Neuronal stem cell (in vitro differentiated cells): ENCODE results near the gene CAMSAP2. TPM values are rescaled to one million over a fixed set of nuclear protein-coding genes. Genes with fewer than 3 reads are reported as not detected.
A peak's percentile ranks its signal among the peaks of the same experiment; 100 is the strongest.

ENCODE experiments used
- DNase-seq: peaks from one replicate; pipeline ENCODE4 v3.0.0-alpha.2; 2013; ENCODE audit warnings: low spot score
- H2AFZ ChIP-seq: one replicate; pipeline ENCODE4 v1.6.1; 2013; ENCODE audit warnings: mild to moderate bottlenecking, low read length, inconsistent platforms
- H2AK5ac ChIP-seq: 2 replicates; pipeline ENCODE4 v1.6.1; 2013; ENCODE audit warnings: low read depth, mild to moderate bottlenecking, inconsistent platforms, low read length, moderate library complexity, mixed read lengths
- H2BK120ac ChIP-seq: 2 replicates; pipeline ENCODE4 v1.6.1; 2013; ENCODE audit warnings: low read depth, mild to moderate bottlenecking, inconsistent platforms, low read length, moderate library complexity, mixed read lengths
- H2BK12ac ChIP-seq: one replicate; pipeline ENCODE4 v1.6.1; 2013; ENCODE audit warnings: low read length, inconsistent platforms
- H2BK15ac ChIP-seq: 2 replicates; pipeline ENCODE4 v1.6.1; 2013; ENCODE audit warnings: mild to moderate bottlenecking, low read length, inconsistent platforms, mixed read lengths
- H2BK5ac ChIP-seq: one replicate; pipeline ENCODE4 v1.6.1; 2013; ENCODE audit warnings: inconsistent platforms, mild to moderate bottlenecking, low read length, moderate library complexity
- H3K14ac ChIP-seq: one replicate; pipeline ENCODE4 v1.6.1; 2013; ENCODE audit warnings: low read length, inconsistent platforms
- H3K18ac ChIP-seq: 2 replicates; pipeline ENCODE4 v1.6.1; 2013; ENCODE audit warnings: low read length, inconsistent platforms
- H3K23ac ChIP-seq: 2 replicates; pipeline ENCODE4 v1.6.1; 2013; ENCODE audit warnings: low read depth, mild to moderate bottlenecking, mixed read lengths, low read length, inconsistent platforms; ENCODE audit not compliant: poor library complexity
- H3K27ac ChIP-seq: replicated peaks from 3 replicates; pipeline ENCODE4 v1.5.1; 2013; ENCODE audit warnings: low read length, inconsistent platforms
- H3K27me3 ChIP-seq, 3 experiments: 2 replicates each; pipeline ENCODE4 v1.6.1; 2013; ENCODE audit warnings: low read length in 3 of 3, mild to moderate bottlenecking in 2 of 3, inconsistent platforms in 1 of 3, low read depth in 1 of 3, mixed read lengths in 1 of 3, moderate library complexity in 1 of 3; ENCODE audit not compliant: control insufficient read depth in 3 of 3, insufficient read depth in 3 of 3
- H3K36me3 ChIP-seq, 2 donors: replicated peaks in 1 of 2; 2 replicates each; pipeline ENCODE4 v1.6.1; 2013; ENCODE audit warnings: low read length in 2 of 2; ENCODE audit not compliant: control insufficient read depth in 2 of 2, insufficient read depth in 2 of 2
- H3K4ac ChIP-seq: 2 replicates; pipeline ENCODE4 v1.6.1; 2013; ENCODE audit warnings: inconsistent platforms, mild to moderate bottlenecking, low read length, moderate library complexity
- H3K4me1 ChIP-seq, 2 donors: 1 replicate in 1 of 2; 2 replicates in 1 of 2; pipeline ENCODE4 v1.6.1; 2013; ENCODE audit warnings: low read length in 2 of 2, low read depth in 1 of 2; ENCODE audit not compliant: control insufficient read depth in 2 of 2, insufficient read depth in 1 of 2
- H3K4me2 ChIP-seq: one replicate; pipeline ENCODE4 v1.6.1; 2013; ENCODE audit warnings: mild to moderate bottlenecking, low read length, inconsistent platforms; ENCODE audit not compliant: insufficient read depth, poor library complexity, severe bottlenecking
- H3K4me3 ChIP-seq, 2 donors: 2 replicates each; pipeline ENCODE4 v1.5.1; 2013; ENCODE audit warnings: low read length in 2 of 2, mild to moderate bottlenecking in 2 of 2, inconsistent platforms in 1 of 2, moderate library complexity in 1 of 2
- H3K79me1 ChIP-seq: one replicate; pipeline ENCODE4 v1.6.1; 2013; ENCODE audit warnings: low read depth, mild to moderate bottlenecking, inconsistent platforms, low read length, moderate library complexity
- H3K9ac ChIP-seq: one replicate; pipeline ENCODE4 v1.6.1; 2013; ENCODE audit warnings: mild to moderate bottlenecking, low read depth, low read length, inconsistent platforms; ENCODE audit not compliant: poor library complexity
- H3K9me3 ChIP-seq, 2 donors: replicated peaks in 1 of 2; 2 replicates each; pipeline versions ENCODE3 to v1.6.1; 2013; ENCODE audit warnings: low read length in 2 of 2, mild to moderate bottlenecking in 2 of 2, inconsistent platforms in 1 of 2, low read depth in 1 of 2, mixed read lengths in 1 of 2, moderate library complexity in 1 of 2; ENCODE audit not compliant: control insufficient read depth in 2 of 2, insufficient read depth in 1 of 2
- H4K8ac ChIP-seq: one replicate; pipeline ENCODE4 v1.6.1; 2013; ENCODE audit warnings: low read depth, mild to moderate bottlenecking, inconsistent platforms, low read length, moderate library complexity
- H4K91ac ChIP-seq: one replicate; pipeline ENCODE4 v1.6.1; 2013; ENCODE audit warnings: low read length, low read depth, mild to moderate bottlenecking, inconsistent platforms; ENCODE audit not compliant: poor library complexity
- WGBS, 2 donors: extraction: QIAGEN DNeasy Blood & Tissue Kit; methylation state at CpG; one replicate each; pipeline ENCODE4 v1.1.7; 2013; ENCODE audit warnings: missing lambda C conversion rate in 2 of 2, mixed read lengths in 1 of 2; ENCODE audit not compliant: insufficient read length in 2 of 2, insufficient replicate concordance in 1 of 2; ENCODE audit errors: extremely low coverage in 2 of 2; 5-methylcytosine and 5-hydroxymethylcytosine counted together
- polyA plus RNA-seq, 2 experiments: library from polyadenylated mRNA; stranded (reverse); fragments of 200-250 nt; gene quantifications; one replicate each; pipeline ENCODE4 v1.2.3, GENCODE V29; 2013

The CAMSAP2 gene
- 21.2 TPM for polyA plus RNA-seq (2013, experiment 1 of 2)
- 21.8 TPM for polyA plus RNA-seq (2013, experiment 2 of 2)

GRCh38 chr1:200738327-200738948 is at the start of gene CAMSAP2:
Gene CAMSAP2 (plus strand): TSS chr1:200738893. CDS start chr1:200739828, 935 bp downstream.
- H2BK12ac ChIP-seq: peak within 1 kb of the TSS; percentile 30
- H2BK5ac ChIP-seq: peak within 1 kb of the TSS; percentile 98
- peak within 1 kb of the TSS; percentile 97 for H3K9ac ChIP-seq
- H3K4ac ChIP-seq: no peak within 1 kb of the TSS
- H3K4me2 ChIP-seq: peak within 1 kb of the TSS; percentile 70
- peak within 1 kb of the TSS; percentile 70 to 88 for H3K4me3 ChIP-seq
- H2AFZ ChIP-seq: peak within 1 kb of the TSS; percentile 97
- no peak within 1 kb of the TSS for H4K8ac ChIP-seq
- peaks cover 7 to 14% of the 10 kb centered on the region in 2 donors for H3K4me1 ChIP-seq
- peaks cover 0 to 2% of the 10 kb centered on the region in 2 donors for H3K36me3 ChIP-seq
- H3K14ac ChIP-seq: peak within 1 kb of the TSS; percentile 60
- DNase-seq: peak; percentile 88
- peak within 1 kb of the TSS; percentile 98 for H3K18ac ChIP-seq
- H3K9me3 ChIP-seq: no peaks in the 10 kb centered on the region
- no CpG with 5 or more reads among the region's 33 CpGs for WGBS, 2 donors
- H2AK5ac ChIP-seq: peak within 1 kb of the TSS; percentile 81
- H2BK15ac ChIP-seq: peak within 1 kb of the TSS; percentile 84
- H3K23ac ChIP-seq: peak within 1 kb of the TSS; percentile 92
- H4K91ac ChIP-seq: no peak within 1 kb of the TSS
- peak within 1 kb of the TSS; percentile 85 for H2BK120ac ChIP-seq
- H3K27me3 ChIP-seq: no peaks in the 10 kb centered on the region
- no peaks in the 10 kb centered on the region for H3K79me1 ChIP-seq
- H3K27ac ChIP-seq: peak within 1 kb of the TSS; percentile 99

DNA sequence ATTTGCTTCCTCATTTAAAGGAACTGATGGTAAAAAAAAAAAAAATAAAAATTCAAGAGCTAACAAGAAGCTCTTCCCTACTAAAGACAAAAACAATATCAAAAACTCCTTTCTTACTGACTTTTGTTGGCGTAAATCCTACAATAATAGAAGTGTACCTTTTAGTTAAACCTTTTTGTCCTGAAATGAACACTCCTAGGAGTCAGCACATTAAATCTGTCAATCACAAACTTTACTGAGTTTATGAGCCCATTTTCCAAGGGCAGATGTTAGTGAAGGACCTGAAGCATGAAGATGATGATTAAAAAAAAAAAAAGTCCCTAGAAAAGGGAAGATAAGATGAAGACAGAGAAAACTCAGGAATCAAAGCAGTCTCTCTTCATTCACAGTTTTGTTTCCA is 46.4 kb upstream of the CAMSAP2 start:
- Histone ChIP-seq H2BK5ac (no peak overlapping the region), H3K9ac (no peak overlapping the region), H2AFZ (no peak overlapping the region), H4K8ac (no peak overlapping the region), H2BK12ac (no peak overlapping the region), H3K27ac (no peak overlapping the region), H4K91ac (no peak overlapping the region), H3K4me2 (no peak overlapping the region), H2BK120ac (no peak overlapping the region), H3K18ac (no peak overlapping the region), H2AK5ac (no peak overlapping the region), H3K14ac (no peak overlapping the region), H2BK15ac (no peak overlapping the region), H3K36me3 (no peaks in the 10 kb centered on the region), H3K4me3 (no peak overlapping the region), H3K4me1 (no peaks in the 10 kb centered on the region), H3K23ac (no peak overlapping the region), H3K79me1 (no peaks in the 10 kb centered on the region), H3K9me3 (no peaks in the 10 kb centered on the region), H3K4ac (no peak overlapping the region), H3K27me3 (no peaks in the 10 kb centered on the region)
- no peak for DNase-seq
- WGBS, 2 donors: no CpG with 5 or more reads among the region's 1 CpG

DNA sequence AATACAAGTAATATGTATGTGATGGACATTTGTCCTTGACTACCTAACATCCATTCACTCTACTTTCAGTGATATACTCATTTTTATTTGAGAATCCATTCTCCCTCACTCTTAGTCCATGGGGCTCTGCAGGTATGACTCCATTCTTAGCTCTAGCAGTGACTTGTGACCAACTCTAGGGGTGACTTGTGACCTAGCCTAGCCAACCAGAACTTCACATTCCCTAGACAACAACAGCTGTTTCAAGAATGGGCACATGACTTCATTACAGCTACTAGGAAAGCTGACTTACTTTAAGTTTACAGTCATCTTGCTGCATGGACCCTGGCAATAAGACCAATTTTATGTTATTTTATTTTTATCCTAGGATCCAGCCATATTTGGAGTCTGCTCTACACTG is 45.4 kb upstream of the CAMSAP2 start:
- no peaks in the 10 kb centered on the region for H3K36me3 ChIP-seq
- H3K4me1 ChIP-seq: no peaks in the 10 kb centered on the region
- no peak overlapping the region for H3K14ac ChIP-seq
- no peak overlapping the region for H2BK12ac ChIP-seq
- no peaks in the 10 kb centered on the region for H3K27me3 ChIP-seq
- no peak overlapping the region for H2BK15ac ChIP-seq
- no peak overlapping the region for H3K9ac ChIP-seq
- H2BK5ac ChIP-seq: no peak overlapping the region
- H3K9me3 ChIP-seq: no peaks in the 10 kb centered on the region
- H4K91ac ChIP-seq: no peak overlapping the region
- H4K8ac ChIP-seq: no peak overlapping the region
- no peak overlapping the region for H2AFZ ChIP-seq
- H3K79me1 ChIP-seq: no peaks in the 10 kb centered on the region
- no peak overlapping the region for H3K4me3 ChIP-seq
- H2AK5ac ChIP-seq: no peak overlapping the region
- H3K18ac ChIP-seq: no peak overlapping the region
- DNase-seq: no peak
- no peak overlapping the region for H2BK120ac ChIP-seq
- no peak overlapping the region for H3K23ac ChIP-seq
- no peak overlapping the region for H3K4ac ChIP-seq
- H3K27ac ChIP-seq: no peak overlapping the region
- no peak overlapping the region for H3K4me2 ChIP-seq

- no peak overlapping the region for H3K18ac ChIP-seq
- no peak overlapping the region for H3K27ac ChIP-seq
- no peaks in the 10 kb centered on the region for H3K9me3 ChIP-seq
- no peaks in the 10 kb centered on the region for H3K79me1 ChIP-seq
- WGBS, 2 donors: no CpG with 5 or more reads among the region's 3 CpGs
- peak overlapping the region; percentile 21 for H2AFZ ChIP-seq
- no peak overlapping the region for H2BK15ac ChIP-seq
- H3K4ac ChIP-seq: no peak overlapping the region
- H3K36me3 ChIP-seq: no peaks in the 10 kb centered on the region
- no peak overlapping the region for H2AK5ac ChIP-seq
- no peak overlapping the region for H4K8ac ChIP-seq
- no peak overlapping the region for H4K91ac ChIP-seq
- no peak overlapping the region for H2BK12ac ChIP-seq
- H2BK120ac ChIP-seq: no peak overlapping the region
- no peaks in the 10 kb centered on the region for H3K4me1 ChIP-seq
- no peak for DNase-seq
- no peak overlapping the region for H3K4me3 ChIP-seq
- H3K23ac ChIP-seq: no peak overlapping the region
- no peak overlapping the region for H3K9ac ChIP-seq
- no peaks in the 10 kb centered on the region for H3K27me3 ChIP-seq
- no peak overlapping the region for H3K4me2 ChIP-seq
- no peak overlapping the region for H2BK5ac ChIP-seq
- no peak overlapping the region for H3K14ac ChIP-seq
Observed at GRCh38 chr1:200694738-200695137, 44.0 kb upstream of the CAMSAP2 start.
